Nephron (organoid): ENCODE measurements around the gene CDH12.

Experiments used
- H3K27ac Mint-ChIP-seq, 3 experiments: 2 replicates each; pipeline ENCODE4 v1.8.0; 2020; ENCODE audit warnings: mixed read lengths in 3 of 3, mild to moderate bottlenecking in 2 of 3, moderate library complexity in 1 of 3
- H3K27me3 Mint-ChIP-seq: 2 replicates; pipeline ENCODE4 v1.8.0; 2021; ENCODE audit warnings: low read depth, mild to moderate bottlenecking, moderate library complexity, mixed read lengths
- H3K36me3 Mint-ChIP-seq: 2 replicates; pipeline ENCODE4 v1.8.0; 2020; ENCODE audit warnings: low read depth, mixed read lengths
- H3K4me1 Mint-ChIP-seq: 2 replicates; pipeline ENCODE4 v1.8.0; 2020; ENCODE audit warnings: mixed read lengths
- H3K4me3 Mint-ChIP-seq, 3 experiments: 2 replicates each; pipeline ENCODE4 v1.8.0; 2020; ENCODE audit warnings: mild to moderate bottlenecking in 3 of 3, mixed read lengths in 3 of 3, moderate library complexity in 2 of 3
- H3K9me3 Mint-ChIP-seq: 2 replicates; pipeline ENCODE4 v1.8.0; 2020; ENCODE audit warnings: mixed read lengths
- TF ChIP-seq, protein P1 (sequence below), 3 experiments: fragments of 200-600 bp; sonication (generic); IDR thresholded peaks; one replicate each; pipeline ENCODE4 v1.5.0; 2021; ENCODE audit warnings: antibody characterized with exemption in 3 of 3; ENCODE audit not compliant: unreplicated experiment in 3 of 3

CDH12 gene

DNA sequence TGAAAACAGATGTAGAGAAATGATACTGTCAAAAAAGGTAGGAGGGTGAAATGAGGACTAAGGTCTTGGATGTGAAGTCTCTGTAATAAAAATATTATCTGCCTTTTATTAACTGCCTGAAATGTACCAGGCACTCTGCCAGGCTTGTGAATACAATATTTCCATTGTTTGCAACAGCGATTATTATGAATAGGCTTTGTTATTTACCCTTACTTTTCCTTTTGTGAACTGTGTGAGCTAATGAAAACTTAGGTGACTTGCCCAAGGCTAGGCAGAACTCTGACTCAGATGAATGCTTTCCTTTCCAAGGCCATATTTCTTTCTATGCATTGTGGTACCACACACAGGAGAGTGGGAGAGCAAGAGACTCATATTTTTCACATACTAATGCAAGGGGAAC is 204.1 kb downstream of the CDH12 start:
- Mint-ChIP-seq H3K27me3 (no peaks in the 10 kb centered on the region), H3K9me3 (no peaks in the 10 kb centered on the region), H3K4me3 (no peak overlapping the region), H3K4me1 (no peaks in the 10 kb centered on the region), H3K27ac (no peak overlapping the region), H3K36me3 (no peaks in the 10 kb centered on the region)
- TF ChIP-seq, protein P1, sequence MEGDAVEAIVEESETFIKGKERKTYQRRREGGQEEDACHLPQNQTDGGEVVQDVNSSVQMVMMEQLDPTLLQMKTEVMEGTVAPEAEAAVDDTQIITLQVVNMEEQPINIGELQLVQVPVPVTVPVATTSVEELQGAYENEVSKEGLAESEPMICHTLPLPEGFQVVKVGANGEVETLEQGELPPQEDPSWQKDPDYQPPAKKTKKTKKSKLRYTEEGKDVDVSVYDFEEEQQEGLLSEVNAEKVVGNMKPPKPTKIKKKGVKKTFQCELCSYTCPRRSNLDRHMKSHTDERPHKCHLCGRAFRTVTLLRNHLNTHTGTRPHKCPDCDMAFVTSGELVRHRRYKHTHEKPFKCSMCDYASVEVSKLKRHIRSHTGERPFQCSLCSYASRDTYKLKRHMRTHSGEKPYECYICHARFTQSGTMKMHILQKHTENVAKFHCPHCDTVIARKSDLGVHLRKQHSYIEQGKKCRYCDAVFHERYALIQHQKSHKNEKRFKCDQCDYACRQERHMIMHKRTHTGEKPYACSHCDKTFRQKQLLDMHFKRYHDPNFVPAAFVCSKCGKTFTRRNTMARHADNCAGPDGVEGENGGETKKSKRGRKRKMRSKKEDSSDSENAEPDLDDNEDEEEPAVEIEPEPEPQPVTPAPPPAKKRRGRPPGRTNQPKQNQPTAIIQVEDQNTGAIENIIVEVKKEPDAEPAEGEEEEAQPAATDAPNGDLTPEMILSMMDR (IDR thresholded peaks at IDR 0.05; ENCODE audit: unreplicated experiment in 3 of 3) = no peak

GRCh38 chr5:22644859-22645258 is 208.3 kb downstream of the CDH12 start:
- H3K36me3 Mint-ChIP-seq = no peaks in the 10 kb centered on the region
- H3K27ac Mint-ChIP-seq = no peak overlapping the region
- TF ChIP-seq, protein P1 (IDR thresholded peaks at IDR 0.05; ENCODE audit: unreplicated experiment in 3 of 3) = no peak
- H3K27me3 Mint-ChIP-seq = no peaks in the 10 kb centered on the region
- no peak overlapping the region for H3K4me3 Mint-ChIP-seq
- no peaks in the 10 kb centered on the region for H3K9me3 Mint-ChIP-seq
- H3K4me1 Mint-ChIP-seq = no peaks in the 10 kb centered on the region

- Mint-ChIP-seq H3K9me3 (no peaks in the 10 kb centered on the region), H3K4me1 (no peaks in the 10 kb centered on the region), H3K36me3 (no peaks in the 10 kb centered on the region), H3K27ac (no peak overlapping the region), H3K27me3 (no peaks in the 10 kb centered on the region), H3K4me3 (no peak overlapping the region)
- TF ChIP-seq, protein P1 (IDR thresholded peaks at IDR 0.05; ENCODE audit: unreplicated experiment in 3 of 3) = no peak
These were observed 209.8 kb downstream of the CDH12 start for GRCh38 chr5:22643356-22643755.

- Mint-ChIP-seq H3K27me3 (no peaks in the 10 kb centered on the region), H3K36me3 (no peaks in the 10 kb centered on the region), H3K27ac (no peak overlapping the region), H3K9me3 (no peaks in the 10 kb centered on the region), H3K4me3 (no peak overlapping the region), H3K4me1 (no peaks in the 10 kb centered on the region)
- TF ChIP-seq, protein P1 (IDR thresholded peaks at IDR 0.05; ENCODE audit: unreplicated experiment in 3 of 3) = no peak
These were observed 221.5 kb downstream of the CDH12 start for GRCh38 chr5:22631683-22632082.

DNA sequence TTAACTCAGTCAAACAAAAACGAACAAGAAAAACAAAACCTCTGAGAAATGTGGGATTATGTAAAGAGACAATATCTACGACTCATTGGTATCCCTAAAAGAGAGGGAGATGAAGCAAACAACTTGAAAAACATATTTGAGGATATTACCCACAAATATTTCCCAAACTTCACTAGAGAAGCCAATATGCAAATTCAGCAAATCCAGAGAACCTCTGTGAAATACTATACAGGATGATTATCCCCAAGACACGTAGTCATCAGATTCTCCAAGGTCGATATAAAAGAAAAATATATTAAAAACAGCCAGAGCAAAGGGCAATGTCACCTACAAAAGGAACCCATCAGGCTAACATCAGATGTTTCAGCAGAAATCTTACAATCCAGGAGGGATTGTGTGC is 226.1 kb downstream of the CDH12 start:
- TF ChIP-seq, protein P1 (IDR thresholded peaks at IDR 0.05; ENCODE audit: unreplicated experiment in 3 of 3) = no peak
- peaks cover 7% of the 10 kb centered on the region for H3K9me3 Mint-ChIP-seq

DNA sequence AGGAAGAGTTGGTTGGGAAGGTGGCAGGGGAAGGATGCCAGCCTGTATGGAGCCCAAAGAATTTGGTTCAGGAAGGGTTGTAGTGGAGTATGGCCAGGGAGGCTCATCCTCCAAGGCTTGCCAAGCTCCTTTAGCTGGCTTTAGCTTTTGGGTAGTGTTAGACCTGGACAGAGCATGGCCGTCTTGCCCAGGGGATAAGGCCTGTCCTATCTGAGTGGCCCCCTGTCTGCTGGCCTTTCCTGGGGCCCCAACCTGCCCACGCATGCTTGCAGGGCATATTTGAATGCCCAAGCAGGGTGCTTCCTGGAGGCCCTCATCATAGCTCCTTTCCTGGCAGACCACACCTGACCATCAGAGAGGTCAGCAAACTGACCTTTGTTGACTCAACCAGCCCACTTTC is 227.7 kb downstream of the CDH12 start:
- Mint-ChIP-seq H3K9me3 (peaks cover 7% of the 10 kb centered on the region), H3K4me1 (no peaks in the 10 kb centered on the region), H3K4me3 (no peak overlapping the region), H3K27ac (no peak overlapping the region), H3K36me3 (no peaks in the 10 kb centered on the region), H3K27me3 (no peaks in the 10 kb centered on the region)
- TF ChIP-seq, protein P1 (IDR thresholded peaks at IDR 0.05; ENCODE audit: unreplicated experiment in 3 of 3) = no peak

More for the DNA sequence above, 226.1 kb downstream of the CDH12 start:
- Mint-ChIP-seq H3K4me3 (no peak overlapping the region), H3K36me3 (no peaks in the 10 kb centered on the region), H3K27ac (no peak overlapping the region), H3K27me3 (no peaks in the 10 kb centered on the region), H3K4me1 (no peaks in the 10 kb centered on the region)
